HepG2 (cell line): ENCODE results near the gene CYP4B1. TPM values are rescaled to one million over a fixed set of nuclear protein-coding genes. Genes with fewer than 3 reads are reported as not detected.
"Not testable (repeated sequence)": the region's sequence is repeated elsewhere in the genome, so short reads cannot be mapped to it uniquely, and the experiment has no call there.

Experiments used
- ATAC-seq: fragments of 200-7000 bp; cut with Tn5 transposase; 3 replicates; pipeline ENCODE4 v1.9.1; 2020; ENCODE audit warnings: mild to moderate bottlenecking, moderate library complexity
- BruUV-seq: library from RNA; stranded (reverse); fragments of 400-500 nt; replicated peaks from 2 replicates; lab custom pipeline; 2021; lab: Mats Ljungman, UMichigan
- CTCF ChIA-PET: fragments of 300-600 bp; formaldehyde crosslinking; extraction: SDS; loops from one replicate; lab custom pipeline; 2021; ENCODE audit warnings: low total read pairs, inconsistent platforms, low intra/inter-chr PET ratio; lab: Yijun Ruan, JAX
- POLR2A ChIA-PET: fragments of 350-600 bp; sonication (Branson Sonifier 250); formaldehyde crosslinking; loops from one replicate; lab custom pipeline; 2020; ENCODE audit warnings: antibody characterized with exemption, inconsistent platforms; lab: Yijun Ruan, JAX
- DNase-seq: peaks from one replicate; pipeline ENCODE4 v3.0.0-alpha.2; 2015; ENCODE audit warnings: low spot score
- FAIRE-seq: peaks from 3 replicates; lab custom pipeline; 2011; peaks lifted over from hg19 to GRCh38; lab: Jason Lieb, UNC
- H2AFZ ChIP-seq: one replicate; pipeline ENCODE4 v1.6.1; 2011; ENCODE audit warnings: low read length, inconsistent platforms
- H3K27ac ChIP-seq: fragments of 300-600 bp; 3 replicates; pipeline ENCODE4 v1.8.0; 2011; ENCODE audit warnings: mixed run types, mild to moderate bottlenecking, mixed read lengths, low read length, inconsistent platforms; ENCODE audit not compliant: insufficient read depth; ENCODE audit errors: extremely low read length
- H3K27me3 ChIP-seq, 2 experiments: fragments of 200-600 bp in 1 of 2; 2 replicates in 1 of 2; 3 replicates in 1 of 2; pipeline versions ENCODE4 v1.6.0 to v1.8.0; 2011; ENCODE audit warnings: low read length in 2 of 2, mild to moderate bottlenecking in 2 of 2, moderate library complexity in 2 of 2, inconsistent platforms in 1 of 2; ENCODE audit not compliant: insufficient read depth in 2 of 2, control insufficient read depth in 1 of 2
- H3K36me3 ChIP-seq, 2 experiments: fragments of 200-600 bp in 1 of 2; replicated peaks in 1 of 2; 2 replicates in 1 of 2; 3 replicates in 1 of 2; pipeline versions ENCODE4 v1.5.1 to v1.8.0; 2011; ENCODE audit warnings: low read length in 2 of 2, inconsistent platforms in 1 of 2; ENCODE audit not compliant: insufficient read depth in 2 of 2, control insufficient read depth in 1 of 2
- H3K4me1 ChIP-seq: 2 replicates; pipeline ENCODE4 v1.5.1; 2012; ENCODE audit warnings: low read length, inconsistent platforms; ENCODE audit not compliant: insufficient read depth
- H3K4me2 ChIP-seq: 2 replicates; pipeline ENCODE4 v1.6.0; 2011; ENCODE audit warnings: low read depth, low read length, inconsistent platforms
- H3K4me3 ChIP-seq, 3 experiments: fragments of 200-600 bp in 1 of 3; sonication (generic), shearing (Covaris generic) in 1 of 3; replicated peaks in 1 of 3; 2 replicates each; pipeline ENCODE4 v1.5.1; 2011 to 2016; ENCODE audit warnings: low read length in 3 of 3, inconsistent platforms in 2 of 3, low read depth in 2 of 3, mild to moderate bottlenecking in 2 of 3, control low read depth in 1 of 3, mixed read lengths in 1 of 3; ENCODE audit not compliant: insufficient read depth in 1 of 3
- H3K79me2 ChIP-seq: one replicate; pipeline ENCODE4 v1.6.1; 2011; ENCODE audit warnings: low read length, inconsistent platforms; ENCODE audit not compliant: insufficient read depth
- H3K9ac ChIP-seq: 2 replicates; pipeline ENCODE4 v1.6.0; 2011; ENCODE audit warnings: mild to moderate bottlenecking, low read depth, low read length, inconsistent platforms; ENCODE audit not compliant: insufficient read depth
- H3K9me3 ChIP-seq: 2 replicates; pipeline ENCODE4 v1.5.1; 2012; ENCODE audit warnings: mild to moderate bottlenecking, low read length
- H4K20me1 ChIP-seq: 2 replicates; pipeline ENCODE4 v1.6.0; 2011; ENCODE audit warnings: inconsistent platforms, mild to moderate bottlenecking, low read length, moderate library complexity; ENCODE audit not compliant: insufficient read depth
- GABPA ChIP-seq, 2 experiments: IDR thresholded peaks; 2 replicates each; pipeline ENCODE4 v1.6.1; 2011 to 2016; ENCODE audit warnings: low read depth in 2 of 2, low read length in 1 of 2, missing biosample characterization in 1 of 2, missing genetic modification characterization in 1 of 2
- RELA ChIP-seq: sonication (generic); formaldehyde crosslinking; IDR thresholded peaks from 2 replicates; pipeline ENCODE4 v1.4.0; 2020; ENCODE audit warnings: missing genetic modification reagents
- TCF7L2 ChIP-seq: IDR thresholded peaks from 2 replicates; pipeline ENCODE4 v1.6.1; 2011; ENCODE audit warnings: mild to moderate bottlenecking, low read depth, low read length, moderate library complexity
- WIZ ChIP-seq: sonication (generic); formaldehyde crosslinking; IDR thresholded peaks from 2 replicates; pipeline ENCODE4 v1.5.1; 2020; ENCODE audit warnings: mild to moderate bottlenecking, missing genetic modification reagents
- ZFP41 ChIP-seq: sonication (generic); formaldehyde crosslinking; IDR thresholded peaks from 2 replicates; pipeline ENCODE4 v1.4.0; 2020; ENCODE audit warnings: mild to moderate bottlenecking, missing genetic modification reagents, borderline replicate concordance
- ZNF567 ChIP-seq: sonication (generic); formaldehyde crosslinking; IDR thresholded peaks from 2 replicates; pipeline ENCODE4 v1.8.1; 2023; ENCODE audit warnings: mild to moderate bottlenecking, missing genetic modification reagents, borderline replicate concordance
- WGBS: methylation state at CpG from one replicate; pipeline ENCODE4 v1.1.6; 2017; ENCODE audit warnings: low lambda C conversion rate; 5-methylcytosine and 5-hydroxymethylcytosine counted together
- in situ Hi-C: cut with HindIII; loops from 2 replicates; pipeline ENCODE4 v1.10.0; 2017; ENCODE audit warnings: low pct_unique_long_range_greater_than_20kb; ENCODE audit not compliant: extremely low pct_ligation_motif_present
- intact Hi-C: fragments of 100-400 bp; cut with micrococcal nuclease; formaldehyde crosslinking; loops from one replicate; pipeline ENCODE4 v1.10.0; 2022; ENCODE audit not compliant: unreplicated experiment
- polyA plus RNA-seq, 8 experiments: library from polyadenylated mRNA; depleted of rRNA in 3 of 8; stranded (reverse) in 7 of 8; unstranded in 1 of 8; fragments of >200 nt; fragmentation: Illumina TruSeq in 4 of 8; extraction: Trizol in 4 of 8; gene quantifications; 2 replicates each; pipeline versions ENCODE4 v1.2.1 to v1.2.3, GENCODE V29; 2011 to 2016; ENCODE audit warnings: low read depth in 4 of 8, missing spikeins in 1 of 8, mixed read lengths in 1 of 8; ENCODE audit not compliant: insufficient read depth in 1 of 8
- total RNA-seq, 5 experiments: library from RNA; depleted of rRNA; stranded (reverse); fragments of >200 nt; fragmentation: Illumina TruSeq; extraction: Trizol; gene quantifications; 2 replicates each; pipeline ENCODE4 v1.2.3, GENCODE V29; 2016; ENCODE audit warnings: low read depth in 1 of 5

CYP4B1 gene
- total and polyA plus RNA-seq, 2 of the 13 experiments (the other 11 are each of a cell fraction or from before 2014, with no cell fraction given), result 0.03 TPM; not detected in 1

GRCh38 chr1:46830665-46831322, 31.9 kb downstream of the CYP4B1 start (continued):
- TF ChIP-seq GABPA (IDR thresholded peaks at IDR 0.05; ENCODE audit: low read depth, low read length) (no peak; the same call in 1 of the 2 replicates), GABPA (CRISPR knock-in tag; IDR thresholded peaks at IDR 0.05; ENCODE audit: low read depth) (peak; percentile 61; the same call in 1 of the 2 replicates), ZNF567 (CRISPR knock-in tag) (no peak), TCF7L2 (no peak), RELA (CRISPR knock-in tag) (no peak), WIZ (CRISPR knock-in tag) (no peak), ZFP41 (CRISPR knock-in tag) (no peak)
- TF ChIP-seq, all 625 proteins: peak for 6

- H3K79me2 ChIP-seq, H3K4me3 ChIP-seq, BruUV-seq, H3K27ac ChIP-seq, H3K4me1 ChIP-seq, in situ Hi-C loops, H4K20me1 ChIP-seq, H3K9me3 ChIP-seq, H3K4me2 ChIP-seq, H3K27me3 ChIP-seq, FAIRE-seq, CTCF ChIA-PET, DNase-seq, H3K9ac ChIP-seq, ATAC-seq, H2AFZ ChIP-seq, intact Hi-C loops, H3K36me3 ChIP-seq, POLR2A ChIA-PET: not testable (repeated sequence)
- 37% methylated on average over 6 of the region's 6 CpGs for WGBS
Observed at GRCh38 chr1:46835469-46835868, 36.6 kb downstream of the CYP4B1 start.

- H2AFZ ChIP-seq, H3K9ac ChIP-seq, FAIRE-seq, CTCF ChIA-PET, H3K9me3 ChIP-seq, BruUV-seq, H3K36me3 ChIP-seq, H3K27me3 ChIP-seq, H3K4me1 ChIP-seq, H3K79me2 ChIP-seq, H3K4me3 ChIP-seq, H3K27ac ChIP-seq, POLR2A ChIA-PET, ATAC-seq, intact Hi-C loops, DNase-seq, H4K20me1 ChIP-seq, in situ Hi-C loops, H3K4me2 ChIP-seq: not testable (repeated sequence)
- 21% methylated on average over 9 of the region's 9 CpGs for WGBS
Observed at GRCh38 chr1:46846386-46846785, 47.5 kb downstream of the CYP4B1 start.

- H3K4me2 ChIP-seq, FAIRE-seq, H3K27me3 ChIP-seq, BruUV-seq, in situ Hi-C loops, CTCF ChIA-PET, H3K27ac ChIP-seq, H3K4me3 ChIP-seq, H3K36me3 ChIP-seq, H3K9ac ChIP-seq, H3K4me1 ChIP-seq, H4K20me1 ChIP-seq, H3K9me3 ChIP-seq, ATAC-seq, POLR2A ChIA-PET, H3K79me2 ChIP-seq, intact Hi-C loops, H2AFZ ChIP-seq, DNase-seq: not testable (repeated sequence)
- 39% methylated on average over 8 of the region's 8 CpGs for WGBS
Observed at GRCh38 chr1:46857660-46858065, 58.8 kb downstream of the CYP4B1 start.
